Measurements from ENCODE around the gene NFASC. TPM values are rescaled to one million over a fixed set of nuclear protein-coding genes. Genes with fewer than 3 reads are reported as not detected.

Gene NFASC
- total RNA-seq, 2 experiments from 2014 or later: 0.32 TPM; not detected in 1

- no peaks in the 10 kb centered on the region for H3K9me3 Mint-ChIP-seq (ENCODE audit: insufficient read depth)
- peaks cover 53% of the 10 kb centered on the region for H3K27me3 Mint-ChIP-seq (ENCODE audit: low read depth)
- POLR2A ChIA-PET: no interaction called here
- H3K36me3 Mint-ChIP-seq (ENCODE audit: low read depth): no peaks in the 10 kb centered on the region
- CTCF ChIA-PET: interaction anchor here (1.1 kb wide), 1 partner anchor 18 kb away, joined by 4 read pairs; no protein-coding TSS in a partner anchor
- DNase-seq: no peak
- peak; percentile 48 for ATAC-seq
- H3K27ac Mint-ChIP-seq: no peak within 1 kb of the TSS
- H3K4me1 Mint-ChIP-seq (ENCODE audit: low read depth): no peaks in the 10 kb centered on the region
- H3K4me3 Mint-ChIP-seq: no peak within 1 kb of the TSS
Observed at GRCh38 chr1:205042911-205043806, 172.5 kb downstream of the NFASC start, which contains the start of gene CNTN2. Gene CNTN2 (plus strand): TSS chr1:205043212. CDS start chr1:205053186, 9,974 bp downstream.

GRCh38 chr1:205043866-205044265, 173.2 kb downstream of the NFASC start:
- no peaks in the 10 kb centered on the region for H3K9me3 Mint-ChIP-seq (ENCODE audit: insufficient read depth)
- H3K36me3 Mint-ChIP-seq (ENCODE audit: low read depth): no peaks in the 10 kb centered on the region
- peaks cover 52% of the 10 kb centered on the region for H3K27me3 Mint-ChIP-seq (ENCODE audit: low read depth)
- no peak overlapping the region for H3K4me3 Mint-ChIP-seq
- CTCF ChIA-PET: no interaction called here
- no peak overlapping the region for H3K27ac Mint-ChIP-seq
- no peaks in the 10 kb centered on the region for H3K4me1 Mint-ChIP-seq (ENCODE audit: low read depth)
- DNase-seq (no peak), ATAC-seq (no peak)
- POLR2A ChIA-PET: no interaction called here

- DNase-seq: no peak
- ATAC-seq: no peak
- Mint-ChIP-seq H3K9me3 (ENCODE audit: insufficient read depth) (no peaks in the 10 kb centered on the region), H3K27ac (no peak overlapping the region), H3K36me3 (ENCODE audit: low read depth) (no peaks in the 10 kb centered on the region), H3K4me1 (ENCODE audit: low read depth) (no peaks in the 10 kb centered on the region), H3K4me3 (no peak overlapping the region), H3K27me3 (ENCODE audit: low read depth) (peaks cover 50% of the 10 kb centered on the region)
- POLR2A ChIA-PET: no interaction called here
- CTCF ChIA-PET: no interaction called here
Observed at GRCh38 chr1:205044741-205045140, 174.1 kb downstream of the NFASC start.

GRCh38 chr1:205045146-205045545, 174.5 kb downstream of the NFASC start:
- Mint-ChIP-seq H3K27ac (no peak overlapping the region), H3K9me3 (ENCODE audit: insufficient read depth) (no peaks in the 10 kb centered on the region), H3K4me3 (no peak overlapping the region), H3K36me3 (ENCODE audit: low read depth) (no peaks in the 10 kb centered on the region), H3K27me3 (ENCODE audit: low read depth) (peaks cover 50% of the 10 kb centered on the region), H3K4me1 (ENCODE audit: low read depth) (no peaks in the 10 kb centered on the region)
- ATAC-seq: no peak
- POLR2A ChIA-PET: no interaction called here
- no peak for DNase-seq
- CTCF ChIA-PET: no interaction called here

- ChIA-PET CTCF (no interaction called here), POLR2A (no interaction called here)
- H3K27me3 Mint-ChIP-seq (ENCODE audit: low read depth): peaks cover 39% of the 10 kb centered on the region
- no peak for ATAC-seq
- no peak overlapping the region for H3K4me3 Mint-ChIP-seq
- H3K36me3 Mint-ChIP-seq (ENCODE audit: low read depth): no peaks in the 10 kb centered on the region
- DNase-seq: no peak
- H3K4me1 Mint-ChIP-seq (ENCODE audit: low read depth): no peaks in the 10 kb centered on the region
- no peak overlapping the region for H3K27ac Mint-ChIP-seq
- no peaks in the 10 kb centered on the region for H3K9me3 Mint-ChIP-seq (ENCODE audit: insufficient read depth)
Observed at GRCh38 chr1:205046870-205047269, 176.2 kb downstream of the NFASC start.

GRCh38 chr1:205047764-205048231, 177.1 kb downstream of the NFASC start:
- no peak overlapping the region for H3K4me3 Mint-ChIP-seq
- H3K27ac Mint-ChIP-seq: no peak overlapping the region
- ATAC-seq (no peak), DNase-seq (no peak)
- H3K4me1 Mint-ChIP-seq (ENCODE audit: low read depth): no peaks in the 10 kb centered on the region
- H3K36me3 Mint-ChIP-seq (ENCODE audit: low read depth): no peaks in the 10 kb centered on the region
- POLR2A ChIA-PET: no interaction called here
- peaks cover 33% of the 10 kb centered on the region for H3K27me3 Mint-ChIP-seq (ENCODE audit: low read depth)
- CTCF ChIA-PET: interaction anchor here (2.3 kb wide), 1 partner anchor 14 kb away, joined by 14 read pairs; no protein-coding TSS in a partner anchor
- H3K9me3 Mint-ChIP-seq (ENCODE audit: insufficient read depth): no peaks in the 10 kb centered on the region

GRCh38 chr1:205048382-205048781, 177.7 kb downstream of the NFASC start:
- H3K4me3 Mint-ChIP-seq: no peak overlapping the region
- ATAC-seq (no peak), DNase-seq (no peak)
- H3K27me3 Mint-ChIP-seq (ENCODE audit: low read depth): peaks cover 33% of the 10 kb centered on the region
- H3K27ac Mint-ChIP-seq: no peak overlapping the region
- no peaks in the 10 kb centered on the region for H3K36me3 Mint-ChIP-seq (ENCODE audit: low read depth)
- no peaks in the 10 kb centered on the region for H3K4me1 Mint-ChIP-seq (ENCODE audit: low read depth)
- POLR2A ChIA-PET: no interaction called here
- H3K9me3 Mint-ChIP-seq (ENCODE audit: insufficient read depth): no peaks in the 10 kb centered on the region
- CTCF ChIA-PET: interaction anchor here (2.3 kb wide), 1 partner anchor 13 kb away, joined by 14 read pairs; no protein-coding TSS in a partner anchor

GRCh38 chr1:205049479-205049878, 178.8 kb downstream of the NFASC start:
- no peak overlapping the region for H3K4me3 Mint-ChIP-seq
- ChIA-PET POLR2A (no interaction called here), CTCF (interaction anchor here (2.3 kb wide), 1 partner anchor 12 kb away, joined by 14 read pairs; no protein-coding TSS in a partner anchor)
- H3K27me3 Mint-ChIP-seq (ENCODE audit: low read depth): peaks cover 23% of the 10 kb centered on the region
- H3K27ac Mint-ChIP-seq: no peak overlapping the region
- no peak for DNase-seq
- no peaks in the 10 kb centered on the region for H3K36me3 Mint-ChIP-seq (ENCODE audit: low read depth)
- no peaks in the 10 kb centered on the region for H3K9me3 Mint-ChIP-seq (ENCODE audit: insufficient read depth)
- no peak for ATAC-seq
- no peaks in the 10 kb centered on the region for H3K4me1 Mint-ChIP-seq (ENCODE audit: low read depth)

GRCh38 chr1:205052690-205053089, 182.0 kb downstream of the NFASC start:
- H3K4me1 Mint-ChIP-seq (ENCODE audit: low read depth): no peaks in the 10 kb centered on the region
- H3K4me3 Mint-ChIP-seq: no peak overlapping the region
- ATAC-seq (no peak), DNase-seq (no peak)
- no peaks in the 10 kb centered on the region for H3K27me3 Mint-ChIP-seq (ENCODE audit: low read depth)
- ChIA-PET CTCF (interaction anchor here (2.5 kb wide), 1 partner anchor 9 kb away, joined by 19 read pairs; no protein-coding TSS in a partner anchor), POLR2A (no interaction called here)
- H3K27ac Mint-ChIP-seq: no peak overlapping the region
- H3K36me3 Mint-ChIP-seq (ENCODE audit: low read depth): no peaks in the 10 kb centered on the region
- no peaks in the 10 kb centered on the region for H3K9me3 Mint-ChIP-seq (ENCODE audit: insufficient read depth)

GRCh38 chr1:205053296-205053695, 182.6 kb downstream of the NFASC start:
- POLR2A ChIA-PET: no interaction called here
- no peaks in the 10 kb centered on the region for H3K36me3 Mint-ChIP-seq (ENCODE audit: low read depth)
- no peaks in the 10 kb centered on the region for H3K27me3 Mint-ChIP-seq (ENCODE audit: low read depth)
- DNase-seq: no peak
- H3K27ac Mint-ChIP-seq: no peak overlapping the region
- no peak for ATAC-seq
- H3K4me1 Mint-ChIP-seq (ENCODE audit: low read depth): no peaks in the 10 kb centered on the region
- no peak overlapping the region for H3K4me3 Mint-ChIP-seq
- CTCF ChIA-PET: interaction anchor here (2.5 kb wide), 1 partner anchor 8 kb away, joined by 19 read pairs; no protein-coding TSS in a partner anchor
- H3K9me3 Mint-ChIP-seq (ENCODE audit: insufficient read depth): no peaks in the 10 kb centered on the region

- DNase-seq: no peak
- Mint-ChIP-seq H3K4me3 (no peak overlapping the region), H3K36me3 (ENCODE audit: low read depth) (no peaks in the 10 kb centered on the region), H3K27ac (no peak overlapping the region), H3K9me3 (ENCODE audit: insufficient read depth) (no peaks in the 10 kb centered on the region), H3K4me1 (ENCODE audit: low read depth) (no peaks in the 10 kb centered on the region), H3K27me3 (ENCODE audit: low read depth) (no peaks in the 10 kb centered on the region)
- ChIA-PET POLR2A (no interaction called here), CTCF (no interaction called here)
- ATAC-seq: no peak
Observed at GRCh38 chr1:205054013-205054412, 183.4 kb downstream of the NFASC start.

GRCh38 chr1:205056188-205056611, 185.5 kb downstream of the NFASC start:
- H3K27me3 Mint-ChIP-seq (ENCODE audit: low read depth): no peaks in the 10 kb centered on the region
- CTCF ChIA-PET: interaction anchor here (0.8 kb wide), 1 partner anchor 114 kb away, joined by 3 read pairs; no protein-coding TSS in a partner anchor
- ATAC-seq (no peak), DNase-seq (no peak)
- no peaks in the 10 kb centered on the region for H3K4me1 Mint-ChIP-seq (ENCODE audit: low read depth)
- no peak overlapping the region for H3K4me3 Mint-ChIP-seq
- no peaks in the 10 kb centered on the region for H3K9me3 Mint-ChIP-seq (ENCODE audit: insufficient read depth)
- H3K27ac Mint-ChIP-seq: no peak overlapping the region
- POLR2A ChIA-PET: no interaction called here
- no peaks in the 10 kb centered on the region for H3K36me3 Mint-ChIP-seq (ENCODE audit: low read depth)

Data from activated CD8-positive, alpha-beta T cell treated with anti-CD3 and anti-CD28 coated beads, Interleukin-2, amount 10 ng/mL, durations not matched to agents 7 days and 5 days (primary cell).